ENCODE measurements around the gene ZNF214. TPM values are rescaled to one million over a fixed set of nuclear protein-coding genes. Genes with fewer than 3 reads are reported as not detected.

ZNF214 gene
- total RNA-seq, 1 donor from 2014 or later, result not detected

- no peaks in the 10 kb centered on the region for H3K9me3 ChIP-seq
- no peak overlapping the region for H3K4me3 ChIP-seq
- H3K27me3 ChIP-seq, result no peaks in the 10 kb centered on the region
- no peak overlapping the region for H3K27ac ChIP-seq
- DNase-seq (ENCODE audit: low spot score in 2 of 2), result no peak
- intact Hi-C loops (cut with DNase I), result no loop called here
- no peaks in the 10 kb centered on the region for H3K36me3 ChIP-seq
- TF ChIP-seq CTCF (IDR thresholded peaks at IDR 0.05), result no peak
- H3K4me1 ChIP-seq, result no peaks in the 10 kb centered on the region
These were observed 30.0 kb upstream of the ZNF214 start for GRCh38 chr11:7050191-7050590.

GRCh38 chr11:7046474-7047175 is 26.5 kb upstream of the ZNF214 start:
- DNase-seq (ENCODE audit: low spot score in 2 of 2), result no peak
- Histone ChIP-seq H3K4me1 (no peaks in the 10 kb centered on the region), H3K27ac (no peak overlapping the region), H3K36me3 (no peaks in the 10 kb centered on the region), H3K4me3 (no peak overlapping the region), H3K9me3 (no peaks in the 10 kb centered on the region), H3K27me3 (no peaks in the 10 kb centered on the region)
- TF ChIP-seq CTCF (IDR thresholded peaks at IDR 0.05), result no peak
- intact Hi-C loops (cut with DNase I), result no loop called here

- no peak overlapping the region for H3K27ac ChIP-seq
- no peak for TF ChIP-seq CTCF (IDR thresholded peaks at IDR 0.05)
- no peak for DNase-seq (ENCODE audit: low spot score in 2 of 2)
These were observed 13.9 kb upstream of the ZNF214 start for GRCh38 chr11:7034019-7034418.

GRCh38 chr11:7032692-7033091 is 12.5 kb upstream of the ZNF214 start:
- no peak overlapping the region for H3K4me3 ChIP-seq
- intact Hi-C loops (cut with DNase I), result no loop called here
- DNase-seq (ENCODE audit: low spot score in 2 of 2), result no peak

More at GRCh38 chr11:7034019-7034418, 13.9 kb upstream of the ZNF214 start:
- Histone ChIP-seq H3K9me3 (no peaks in the 10 kb centered on the region), H3K4me1 (no peaks in the 10 kb centered on the region), H3K36me3 (no peaks in the 10 kb centered on the region), H3K27me3 (no peaks in the 10 kb centered on the region), H3K4me3 (no peak overlapping the region)
- intact Hi-C loops (cut with DNase I), result no loop called here

GRCh38 chr11:7031471-7031871 is 11.3 kb upstream of the ZNF214 start:
- no peaks in the 10 kb centered on the region for H3K36me3 ChIP-seq
- no peak for TF ChIP-seq CTCF (IDR thresholded peaks at IDR 0.05)
- no peak for DNase-seq (ENCODE audit: low spot score in 2 of 2)
- H3K9me3 ChIP-seq, result no peaks in the 10 kb centered on the region
- H3K27ac ChIP-seq, result no peak overlapping the region
- no peaks in the 10 kb centered on the region for H3K4me1 ChIP-seq
- H3K4me3 ChIP-seq, result no peak overlapping the region
- H3K27me3 ChIP-seq, result no peaks in the 10 kb centered on the region
- intact Hi-C loops (cut with DNase I), result no loop called here

More at GRCh38 chr11:7032692-7033091, 12.5 kb upstream of the ZNF214 start:
- no peaks in the 10 kb centered on the region for H3K9me3 ChIP-seq
- no peaks in the 10 kb centered on the region for H3K27me3 ChIP-seq
- H3K36me3 ChIP-seq, result no peaks in the 10 kb centered on the region
- H3K4me1 ChIP-seq, result no peaks in the 10 kb centered on the region
- no peak overlapping the region for H3K27ac ChIP-seq
- TF ChIP-seq CTCF (IDR thresholded peaks at IDR 0.05), result no peak

All from ascending aorta (tissue), 2 donors.